ENCODE measurements around the gene TSPAN9. TPM values are rescaled to one million over a fixed set of nuclear protein-coding genes. Genes with fewer than 3 reads are reported as not detected.

TSPAN9 gene
- total RNA-seq, 6 donors from 2014 or later, result 25.2 to 62.9 (median 44.2) TPM

GRCh38 chr12:3161861-3162260 is 84.7 kb downstream of the TSPAN9 start:
- 76 to 78% methylated on average over 6 of the region's 6 CpGs for WGBS, 2 donors
- DNase-seq (no peak), ATAC-seq (ENCODE audit: low FRiP score in 2 of 2) (no peak)
- Histone ChIP-seq H3K9me3 (no peaks in the 10 kb centered on the region), H3K4me3 (no peak overlapping the region), H3K27ac (no peak overlapping the region), H3K4me1 (peaks cover 0 to 23% (median 18%) of the 10 kb centered on the region in 4 donors), H3K27me3 (no peaks in the 10 kb centered on the region), H3K36me3 (no peaks in the 10 kb centered on the region)
- no peak for TF ChIP-seq POLR2A (IDR thresholded peaks at IDR 0.05)

GRCh38 chr12:3164454-3165077 is 87.4 kb downstream of the TSPAN9 start:
- 84 to 98% methylated on average over 9 to 11 of the region's 11 CpGs for WGBS, 2 donors
- ATAC-seq (ENCODE audit: low FRiP score in 2 of 2), result no peak

GRCh38 chr12:3165078-3165980 is 88.2 kb downstream of the TSPAN9 start:
- no peak for TF ChIP-seq EP300 (IDR thresholded peaks at IDR 0.05)
- no peak for TF ChIP-seq CTCF (IDR thresholded peaks at IDR 0.05)
- no peak for TF ChIP-seq POLR2AphosphoS5 (IDR thresholded peaks at IDR 0.05)
- TF ChIP-seq POLR2A (IDR thresholded peaks at IDR 0.05), result no peak
- Histone ChIP-seq H3K4me1 (peaks cover 0 to 32% (median 13%) of the 10 kb centered on the region in 4 donors), H3K36me3 (no peaks in the 10 kb centered on the region), H3K4me3 (no peak overlapping the region), H3K27ac (no peak overlapping the region), H3K9me3 (no peaks in the 10 kb centered on the region), H3K27me3 (no peaks in the 10 kb centered on the region)
- ATAC-seq (ENCODE audit: low FRiP score in 2 of 2), result no peak
- peak in 1 of 2 donors; percentile 44 for DNase-seq
- 89 to 90% methylated on average over 22 of the region's 22 CpGs for WGBS, 2 donors

More at GRCh38 chr12:3164454-3165077, 87.4 kb downstream of the TSPAN9 start:
- no peaks in the 10 kb centered on the region for H3K36me3 ChIP-seq
- H3K27me3 ChIP-seq, result no peaks in the 10 kb centered on the region
- DNase-seq, result no peak
- no peaks in the 10 kb centered on the region for H3K9me3 ChIP-seq
- no peak overlapping the region for H3K27ac ChIP-seq
- peaks cover 0 to 28% (median 16%) of the 10 kb centered on the region in 4 donors for H3K4me1 ChIP-seq
- no peak overlapping the region for H3K4me3 ChIP-seq
- TF ChIP-seq POLR2AphosphoS5 (IDR thresholded peaks at IDR 0.05) (no peak), POLR2A (IDR thresholded peaks at IDR 0.05) (no peak), CTCF (IDR thresholded peaks at IDR 0.05) (no peak), EP300 (IDR thresholded peaks at IDR 0.05) (no peak)

GRCh38 chr12:3167636-3168035 is 90.5 kb downstream of the TSPAN9 start:
- WGBS, 2 donors, result 70 to 86% methylated on average over 3 of the region's 3 CpGs
- ATAC-seq (ENCODE audit: low FRiP score in 2 of 2), result no peak

More at GRCh38 chr12:3167636-3168035, 90.5 kb downstream of the TSPAN9 start:
- Histone ChIP-seq H3K27me3 (no peaks in the 10 kb centered on the region), H3K4me1 (peaks cover 1 to 32% (median 10%) of the 10 kb centered on the region in 4 donors), H3K4me3 (no peak overlapping the region), H3K36me3 (peaks cover 0 to under 1% (median 0%) of the 10 kb centered on the region in 4 donors), H3K27ac (no peak overlapping the region), H3K9me3 (no peaks in the 10 kb centered on the region)
- TF ChIP-seq EP300 (IDR thresholded peaks at IDR 0.05) (no peak), CTCF (IDR thresholded peaks at IDR 0.05) (no peak), POLR2A (IDR thresholded peaks at IDR 0.05) (no peak), POLR2AphosphoS5 (IDR thresholded peaks at IDR 0.05) (no peak)
- no peak for DNase-seq
